WTC11 (cell line): ENCODE results near the gene GPN2. TPM values are rescaled to one million over a fixed set of nuclear protein-coding genes. Genes with fewer than 3 reads are reported as not detected.

Experiments
- ATAC-seq: fragments of 200-7000 bp; cut with Tn5 transposase; 2 replicates; pipeline ENCODE4 v1.10.0; 2021; ENCODE audit warnings: mild to moderate bottlenecking, moderate library complexity
- CTCF ChIA-PET: fragments of 300-600 bp; sonication (Branson Sonifier 250); formaldehyde crosslinking; loops from one replicate; lab custom pipeline; 2021; ENCODE audit warnings: antibody characterized with exemption; lab: Charles Lee
- POLR2A ChIA-PET: fragments of 350-600 bp; sonication (Branson Sonifier 250); formaldehyde crosslinking; loops from one replicate; lab custom pipeline; 2021; ENCODE audit warnings: antibody characterized with exemption; lab: Charles Lee
- DNase-seq: peaks from one replicate; pipeline ENCODE4 v3.0.0; 2021; ENCODE audit warnings: low spot score
- H3K27ac Mint-ChIP-seq: 2 replicates; pipeline ENCODE4 v1.8.0; 2021; ENCODE audit warnings: mixed read lengths
- H3K27me3 Mint-ChIP-seq: 2 replicates; pipeline ENCODE4 v1.8.0; 2021; ENCODE audit warnings: low read depth, mild to moderate bottlenecking, moderate library complexity, mixed read lengths
- H3K36me3 Mint-ChIP-seq: 2 replicates; pipeline ENCODE4 v1.8.0; 2021; ENCODE audit warnings: mixed read lengths
- H3K4me1 Mint-ChIP-seq: 2 replicates; pipeline ENCODE4 v1.8.0; 2022; ENCODE audit warnings: mixed read lengths
- H3K4me3 Mint-ChIP-seq: 2 replicates; pipeline ENCODE4 v1.8.0; 2021; ENCODE audit warnings: mild to moderate bottlenecking, moderate library complexity, mixed read lengths
- H3K9me3 Mint-ChIP-seq: 2 replicates; pipeline ENCODE4 v1.8.0; 2021; ENCODE audit warnings: mixed read lengths
- AR ChIP-seq: fragments of 250-450 bp; sonication (Bioruptor Pico); IDR thresholded peaks from 2 replicates; pipeline ENCODE4 v1.9.0; 2021; ENCODE audit warnings: mild to moderate bottlenecking
- ATF1 ChIP-seq: sonication (generic); formaldehyde crosslinking; IDR thresholded peaks from 2 replicates; pipeline ENCODE4 v1.8.1; 2023; ENCODE audit warnings: mild to moderate bottlenecking, moderate library complexity, missing genetic modification reagents
- ATF3 ChIP-seq: sonication (generic); formaldehyde crosslinking; conservative IDR thresholded peaks from 2 replicates; pipeline ENCODE4 v1.8.1; 2022; ENCODE audit warnings: mild to moderate bottlenecking, missing genetic modification reagents
- CREB1 ChIP-seq: sonication (generic); formaldehyde crosslinking; IDR thresholded peaks from 2 replicates; pipeline ENCODE4 v1.8.0; 2023; ENCODE audit warnings: mild to moderate bottlenecking, missing genetic modification reagents
- CREM ChIP-seq: sonication (generic); formaldehyde crosslinking; IDR thresholded peaks from 2 replicates; pipeline ENCODE4 v1.8.1; 2022; ENCODE audit warnings: mild to moderate bottlenecking, missing genetic modification reagents, moderate library complexity
- EMX1 ChIP-seq: fragments of 250-450 bp; sonication (Bioruptor Pico); IDR thresholded peaks from 2 replicates; pipeline ENCODE4 v1.8.0; 2021; ENCODE audit warnings: mild to moderate bottlenecking
- FOXP1 ChIP-seq: sonication (generic); formaldehyde crosslinking; IDR thresholded peaks from 2 replicates; pipeline ENCODE4 v1.8.0; 2022; ENCODE audit warnings: missing genetic modification reagents, mild to moderate bottlenecking, moderate library complexity, borderline replicate concordance
- GABPB1 ChIP-seq: sonication (generic); formaldehyde crosslinking; IDR thresholded peaks from 2 replicates; pipeline ENCODE4 v1.8.1; 2023; ENCODE audit warnings: mild to moderate bottlenecking, missing genetic modification reagents
- GRHL2 ChIP-seq: fragments of 250-450 bp; sonication (Bioruptor Pico); IDR thresholded peaks from 2 replicates; pipeline ENCODE4 v1.8.0; 2022; ENCODE audit warnings: mild to moderate bottlenecking, moderate library complexity; ENCODE audit not compliant: insufficient replicate concordance, severe bottlenecking
- MXD4 ChIP-seq: fragments of 250-450 bp; sonication (Bioruptor Pico); IDR thresholded peaks from 2 replicates; pipeline ENCODE4 v1.8.0; 2021; ENCODE audit warnings: mild to moderate bottlenecking, moderate library complexity, borderline replicate concordance
- NFE2L1 ChIP-seq: sonication (generic); formaldehyde crosslinking; IDR thresholded peaks from 2 replicates; pipeline ENCODE4 v1.8.1; 2023; ENCODE audit warnings: missing genetic modification reagents
- NR1H2 ChIP-seq: sonication (generic); formaldehyde crosslinking; IDR thresholded peaks from 2 replicates; pipeline ENCODE4 v1.9.0; 2021; ENCODE audit warnings: mild to moderate bottlenecking, moderate library complexity, missing genetic modification reagents
- NR3C1 ChIP-seq: sonication (generic); formaldehyde crosslinking; conservative IDR thresholded peaks from 2 replicates; pipeline ENCODE4 v1.8.1; 2023; ENCODE audit warnings: low read depth, mild to moderate bottlenecking, missing genetic modification reagents
- PRRX2 ChIP-seq: fragments of 250-450 bp; sonication (Bioruptor Pico); IDR thresholded peaks from 2 replicates; pipeline ENCODE4 v1.8.0; 2021; ENCODE audit warnings: mild to moderate bottlenecking
- SMAD3 ChIP-seq: sonication (generic); formaldehyde crosslinking; IDR thresholded peaks from 2 replicates; pipeline ENCODE4 v1.8.0; 2022; ENCODE audit warnings: missing genetic modification reagents, mild to moderate bottlenecking, borderline replicate concordance
- SMAD4 ChIP-seq: sonication (generic); formaldehyde crosslinking; IDR thresholded peaks from 2 replicates; pipeline ENCODE4 v1.8.0; 2022; ENCODE audit warnings: mild to moderate bottlenecking, missing genetic modification reagents
- STAT6 ChIP-seq: sonication (generic); formaldehyde crosslinking; conservative IDR thresholded peaks from 2 replicates; pipeline ENCODE4 v1.8.1; 2023; ENCODE audit warnings: mild to moderate bottlenecking, low read depth, missing genetic modification reagents, moderate library complexity
- TEAD4 ChIP-seq: sonication (generic); formaldehyde crosslinking; IDR thresholded peaks from 2 replicates; pipeline ENCODE4 v1.8.0; 2022; ENCODE audit warnings: mild to moderate bottlenecking, missing genetic modification reagents
- ZMAT4 ChIP-seq: fragments of 250-450 bp; sonication (Bioruptor Pico); IDR thresholded peaks from 2 replicates; pipeline ENCODE4 v1.9.0; 2021; ENCODE audit warnings: mild to moderate bottlenecking
- ZNF317 ChIP-seq: sonication (generic); formaldehyde crosslinking; IDR thresholded peaks from 2 replicates; pipeline ENCODE4 v1.8.1; 2023; ENCODE audit warnings: low read depth, mild to moderate bottlenecking, moderate library complexity, missing genetic modification reagents, borderline replicate concordance
- ZNF512 ChIP-seq: sonication (generic); formaldehyde crosslinking; IDR thresholded peaks from 2 replicates; pipeline ENCODE4 v1.8.1; 2022; ENCODE audit warnings: missing genetic modification reagents, borderline replicate concordance
- total RNA-seq: library from RNA; stranded (reverse); gene quantifications from 3 replicates; pipeline ENCODE4 v1.2.3, GENCODE V29; 2021
- TF ChIP-seq, protein P1 (sequence below): sonication (generic); formaldehyde crosslinking; IDR thresholded peaks from 2 replicates; pipeline ENCODE4 v1.8.1; 2023; ENCODE audit warnings: mild to moderate bottlenecking, moderate library complexity, missing genetic modification reagents
- TF ChIP-seq, protein P2 (sequence below): sonication (generic); formaldehyde crosslinking; IDR thresholded peaks from 2 replicates; pipeline ENCODE4 v1.8.0; 2022; ENCODE audit warnings: mild to moderate bottlenecking, missing genetic modification reagents
- TF ChIP-seq, protein P3 (sequence below): sonication (generic); formaldehyde crosslinking; IDR thresholded peaks from 2 replicates; pipeline ENCODE4 v1.8.0; 2023; ENCODE audit warnings: mild to moderate bottlenecking, missing genetic modification reagents

Gene GPN2
- total RNA-seq, 1 experiment from 2014 or later = 38.5 TPM

- CTCF ChIA-PET = no interaction called here
- H3K36me3 Mint-ChIP-seq = peaks cover 37% of the 10 kb centered on the region
- H3K4me1 Mint-ChIP-seq = peaks cover 10% of the 10 kb centered on the region
- H3K9me3 Mint-ChIP-seq = no peaks in the 10 kb centered on the region
- H3K4me3 Mint-ChIP-seq = no peak overlapping the region
- no peaks in the 10 kb centered on the region for H3K27me3 Mint-ChIP-seq
- DNase-seq = no peak
- no peak for ATAC-seq
- no peak overlapping the region for H3K27ac Mint-ChIP-seq
- TF ChIP-seq, protein P1, sequence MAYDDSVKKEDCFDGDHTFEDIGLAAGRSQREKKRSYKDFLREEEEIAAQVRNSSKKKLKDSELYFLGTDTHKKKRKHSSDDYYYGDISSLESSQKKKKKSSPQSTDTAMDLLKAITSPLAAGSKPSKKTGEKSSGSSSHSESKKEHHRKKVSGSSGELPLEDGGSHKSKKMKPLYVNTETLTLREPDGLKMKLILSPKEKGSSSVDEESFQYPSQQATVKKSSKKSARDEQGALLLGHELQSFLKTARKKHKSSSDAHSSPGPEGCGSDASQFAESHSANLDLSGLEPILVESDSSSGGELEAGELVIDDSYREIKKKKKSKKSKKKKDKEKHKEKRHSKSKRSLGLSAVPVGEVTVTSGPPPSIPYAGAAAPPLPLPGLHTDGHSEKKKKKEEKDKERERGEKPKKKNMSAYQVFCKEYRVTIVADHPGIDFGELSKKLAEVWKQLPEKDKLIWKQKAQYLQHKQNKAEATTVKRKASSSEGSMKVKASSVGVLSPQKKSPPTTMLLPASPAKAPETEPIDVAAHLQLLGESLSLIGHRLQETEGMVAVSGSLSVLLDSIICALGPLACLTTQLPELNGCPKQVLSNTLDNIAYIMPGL (CRISPR knock-in tag) = no peak
- TF ChIP-seq, protein P2, sequence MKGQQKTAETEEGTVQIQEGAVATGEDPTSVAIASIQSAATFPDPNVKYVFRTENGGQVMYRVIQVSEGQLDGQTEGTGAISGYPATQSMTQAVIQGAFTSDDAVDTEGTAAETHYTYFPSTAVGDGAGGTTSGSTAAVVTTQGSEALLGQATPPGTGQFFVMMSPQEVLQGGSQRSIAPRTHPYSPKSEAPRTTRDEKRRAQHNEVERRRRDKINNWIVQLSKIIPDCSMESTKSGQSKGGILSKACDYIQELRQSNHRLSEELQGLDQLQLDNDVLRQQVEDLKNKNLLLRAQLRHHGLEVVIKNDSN = no peak
- TF ChIP-seq ZNF317 (CRISPR knock-in tag) = no peak
- TF ChIP-seq GABPB1 = no peak
- no peak for TF ChIP-seq MXD4 (CRISPR knock-in tag)
- TF ChIP-seq AR = no peak
- TF ChIP-seq GRHL2 = no peak
- TF ChIP-seq FOXP1 = no peak
- TF ChIP-seq NFE2L1 = no peak
- TF ChIP-seq EMX1 (CRISPR knock-in tag) = no peak
- TF ChIP-seq PRRX2 (CRISPR knock-in tag) = no peak
- no peak for TF ChIP-seq ATF3
- no peak for TF ChIP-seq SMAD4 (CRISPR knock-in tag)
- TF ChIP-seq TEAD4 (CRISPR knock-in tag) = no peak
- no peak for TF ChIP-seq ATF1 (CRISPR knock-in tag)
- no peak for TF ChIP-seq SMAD3 (CRISPR knock-in tag)
- no peak for TF ChIP-seq CREB1 (CRISPR knock-in tag)
- TF ChIP-seq NR1H2 = no peak
- no peak for TF ChIP-seq STAT6 (CRISPR knock-in tag)
- TF ChIP-seq CREM (CRISPR knock-in tag) = no peak
- POLR2A ChIA-PET = interaction anchor here (0.6 kb wide), 1 partner anchor 253 kb away, joined by 3 read pairs; no protein-coding TSS in a partner anchor
Observed at GRCh38 chr1:26853600-26853999, 36.5 kb downstream of the GPN2 start.

DNA sequence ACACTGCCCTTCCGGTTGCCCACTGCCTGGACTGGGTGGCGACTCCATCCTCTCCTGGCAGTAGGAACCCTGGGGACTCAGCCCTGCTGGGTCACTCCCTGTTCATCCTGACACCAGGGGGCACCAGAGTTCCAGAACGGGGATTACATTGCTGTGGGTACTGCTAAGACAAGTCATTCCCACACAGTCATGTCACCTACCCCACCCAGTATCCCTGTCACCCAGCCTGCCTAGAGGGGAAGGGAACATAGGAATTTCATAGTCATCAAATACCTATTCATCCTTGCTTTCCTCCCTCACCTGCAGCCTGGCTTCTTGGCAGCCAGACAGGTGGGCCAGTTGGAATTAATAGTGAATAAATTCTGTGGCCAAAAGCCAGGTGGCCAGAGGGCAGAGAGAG, 36.9 kb downstream of the GPN2 start:
- Mint-ChIP-seq H3K9me3 (no peaks in the 10 kb centered on the region), H3K27ac (no peak overlapping the region; the same call in 1 of the 2 replicates), H3K4me1 (peaks cover 10% of the 10 kb centered on the region), H3K27me3 (no peaks in the 10 kb centered on the region), H3K4me3 (no peak overlapping the region), H3K36me3 (peaks cover 37% of the 10 kb centered on the region)
- DNase-seq = peak; percentile 91
- peak; percentile 84 for ATAC-seq
- POLR2A ChIA-PET = no interaction called here
- CTCF ChIA-PET = no interaction called here
- TF ChIP-seq, protein P3, sequence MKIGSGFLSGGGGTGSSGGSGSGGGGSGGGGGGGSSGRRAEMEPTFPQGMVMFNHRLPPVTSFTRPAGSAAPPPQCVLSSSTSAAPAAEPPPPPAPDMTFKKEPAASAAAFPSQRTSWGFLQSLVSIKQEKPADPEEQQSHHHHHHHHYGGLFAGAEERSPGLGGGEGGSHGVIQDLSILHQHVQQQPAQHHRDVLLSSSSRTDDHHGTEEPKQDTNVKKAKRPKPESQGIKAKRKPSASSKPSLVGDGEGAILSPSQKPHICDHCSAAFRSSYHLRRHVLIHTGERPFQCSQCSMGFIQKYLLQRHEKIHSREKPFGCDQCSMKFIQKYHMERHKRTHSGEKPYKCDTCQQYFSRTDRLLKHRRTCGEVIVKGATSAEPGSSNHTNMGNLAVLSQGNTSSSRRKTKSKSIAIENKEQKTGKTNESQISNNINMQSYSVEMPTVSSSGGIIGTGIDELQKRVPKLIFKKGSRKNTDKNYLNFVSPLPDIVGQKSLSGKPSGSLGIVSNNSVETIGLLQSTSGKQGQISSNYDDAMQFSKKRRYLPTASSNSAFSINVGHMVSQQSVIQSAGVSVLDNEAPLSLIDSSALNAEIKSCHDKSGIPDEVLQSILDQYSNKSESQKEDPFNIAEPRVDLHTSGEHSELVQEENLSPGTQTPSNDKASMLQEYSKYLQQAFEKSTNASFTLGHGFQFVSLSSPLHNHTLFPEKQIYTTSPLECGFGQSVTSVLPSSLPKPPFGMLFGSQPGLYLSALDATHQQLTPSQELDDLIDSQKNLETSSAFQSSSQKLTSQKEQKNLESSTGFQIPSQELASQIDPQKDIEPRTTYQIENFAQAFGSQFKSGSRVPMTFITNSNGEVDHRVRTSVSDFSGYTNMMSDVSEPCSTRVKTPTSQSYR (CRISPR knock-in tag) = no peak
- no peak for TF ChIP-seq ZNF512
- TF ChIP-seq SMAD4 (CRISPR knock-in tag) = no peak
- TF ChIP-seq GRHL2 = no peak
- no peak for TF ChIP-seq PRRX2 (CRISPR knock-in tag)
- no peak for TF ChIP-seq NR3C1 (CRISPR knock-in tag)
- no peak for TF ChIP-seq ZMAT4 (CRISPR knock-in tag)
